GM23338 (cell line): Measurements from ENCODE around the gene FAM167B. TPM values are rescaled to one million over a fixed set of nuclear protein-coding genes. Genes with fewer than 3 reads are reported as not detected.

ENCODE experiments used
- CTCF ChIP-seq, 2 experiments: fragments of 200-600 bp in 1 of 2; sonication (generic) in 1 of 2; conservative IDR thresholded peaks; 2 replicates each; pipeline versions ENCODE4 v1.5.1 to v1.6.1; 2016 to 2017; ENCODE audit warnings: antibody characterized with exemption in 2 of 2, low read depth in 2 of 2, mild to moderate bottlenecking in 2 of 2, moderate library complexity in 1 of 2
- ETS1 ChIP-seq: IDR thresholded peaks from 2 replicates; pipeline ENCODE4 v1.6.1; 2016; ENCODE audit warnings: antibody characterized with exemption
- EZH2 ChIP-seq: fragments of 200-600 bp; sonication (generic); IDR thresholded peaks from one replicate; pipeline ENCODE4 v1.8.0; 2017; ENCODE audit warnings: antibody characterized with exemption, mild to moderate bottlenecking, low read depth; ENCODE audit not compliant: unreplicated experiment
- STAT1 ChIP-seq: IDR thresholded peaks from one replicate; pipeline ENCODE4 v1.6.1; 2016; ENCODE audit warnings: antibody characterized with exemption; ENCODE audit not compliant: unreplicated experiment
- ZNF331 ChIP-seq: fragments of 250-450 bp; sonication (Bioruptor Pico); IDR thresholded peaks from 2 replicates; pipeline ENCODE4 v1.5.0; 2020; ENCODE audit warnings: low read depth, mild to moderate bottlenecking, moderate library complexity
- ZNF462 ChIP-seq: fragments of 250-450 bp; sonication (Bioruptor Pico); IDR thresholded peaks from 2 replicates; pipeline ENCODE4 v1.5.0; 2020; ENCODE audit warnings: mild to moderate bottlenecking, moderate library complexity
- polyA plus RNA-seq: library from polyadenylated mRNA; unstranded; fragments of >200 nt; fragmentation: Nextera tagmentation; extraction: Ambion mirVana; gene quantifications from 2 replicates; pipeline ENCODE4 v1.2.1, GENCODE V29; 2016
- total RNA-seq: library from RNA; depleted of rRNA; stranded (reverse); fragments of >200 nt; shearing (Covaris generic); gene quantifications from 2 replicates; pipeline ENCODE4 v1.2.3, GENCODE V29; 2014

FAM167B gene
- total and polyA plus RNA-seq, 2 experiments from 2014 or later, result 0.31 to 2.2 TPM

- TF ChIP-seq ZNF462 (CRISPR knock-in tag) (no peak), STAT1 (no peak), EZH2 (no peak), CTCF (conservative IDR thresholded peaks at IDR 0.05; ENCODE audit: low read depth in 2 of 2) (no peak), ZNF331 (no peak), ETS1 (no peak)
Measured at GRCh38 chr1:32256473-32257226, 9.6 kb downstream of the FAM167B start (continued).
